ENCODE measurements around the gene PLEKHG4B. TPM values are rescaled to one million over a fixed set of nuclear protein-coding genes. Genes with fewer than 3 reads are reported as not detected.
"Not testable (repeated sequence)": the region's sequence is repeated elsewhere in the genome, so short reads cannot be mapped to it uniquely, and the experiment has no call there.

PLEKHG4B gene
- total RNA-seq, 1 experiment from 2014 or later: not detected

GRCh38 chr5:192691-192969 lies 100.7 kb downstream of the PLEKHG4B start:
- Histone ChIP-seq H3K4me3 (no peak overlapping the region), H3K27me3 (no peaks in the 10 kb centered on the region), H3K36me3 (no peaks in the 10 kb centered on the region), H3K9me3 (no peaks in the 10 kb centered on the region)
- no peak for DNase-seq

GRCh38 chr5:192970-193831 lies 101.2 kb downstream of the PLEKHG4B start:
- Histone ChIP-seq H3K27me3 (no peaks in the 10 kb centered on the region), H3K9me3 (no peaks in the 10 kb centered on the region), H3K4me3 (no peak overlapping the region), H3K36me3 (no peaks in the 10 kb centered on the region)
- no peak for DNase-seq

GRCh38 chr5:194102-194501 lies 102.1 kb downstream of the PLEKHG4B start:
- Histone ChIP-seq H3K4me3 (no peak overlapping the region), H3K36me3 (no peaks in the 10 kb centered on the region), H3K27me3 (no peaks in the 10 kb centered on the region), H3K9me3 (no peaks in the 10 kb centered on the region)
- no peak for DNase-seq

- DNase-seq: no peak
- no peak overlapping the region for H3K4me3 ChIP-seq
- no peaks in the 10 kb centered on the region for H3K9me3 ChIP-seq
- H3K27me3 ChIP-seq: no peaks in the 10 kb centered on the region
- H3K36me3 ChIP-seq: no peaks in the 10 kb centered on the region
Measured at GRCh38 chr5:194603-195209, 102.7 kb downstream of the PLEKHG4B start.

- H3K4me3 ChIP-seq: no peak overlapping the region
- H3K27me3 ChIP-seq: no peaks in the 10 kb centered on the region
- H3K9me3 ChIP-seq: no peaks in the 10 kb centered on the region
- no peak for DNase-seq
- H3K36me3 ChIP-seq: no peaks in the 10 kb centered on the region
Measured at GRCh38 chr5:195401-196160, 103.6 kb downstream of the PLEKHG4B start.

- no peaks in the 10 kb centered on the region for H3K27me3 ChIP-seq
- DNase-seq: no peak
- no peaks in the 10 kb centered on the region for H3K36me3 ChIP-seq
- no peaks in the 10 kb centered on the region for H3K9me3 ChIP-seq
- no peak overlapping the region for H3K4me3 ChIP-seq
Measured at GRCh38 chr5:196350-196749, 104.4 kb downstream of the PLEKHG4B start.

- H3K36me3 ChIP-seq, DNase-seq, H3K27me3 ChIP-seq, H3K9me3 ChIP-seq, H3K4me3 ChIP-seq: not testable (repeated sequence)
Measured at GRCh38 chr5:197031-197430, 105.1 kb downstream of the PLEKHG4B start.

- no peak for DNase-seq
- Histone ChIP-seq H3K9me3 (no peaks in the 10 kb centered on the region), H3K36me3 (no peaks in the 10 kb centered on the region), H3K4me3 (no peak overlapping the region), H3K27me3 (no peaks in the 10 kb centered on the region)
Measured at GRCh38 chr5:197892-198489, 106.0 kb downstream of the PLEKHG4B start.

GRCh38 chr5:198516-199196 lies 106.7 kb downstream of the PLEKHG4B start:
- no peak for DNase-seq
- no peak overlapping the region for H3K4me3 ChIP-seq
- no peaks in the 10 kb centered on the region; the same call in none of the 2 replicates for H3K36me3 ChIP-seq
- no peaks in the 10 kb centered on the region for H3K9me3 ChIP-seq
- no peaks in the 10 kb centered on the region for H3K27me3 ChIP-seq

GRCh38 chr5:199197-199949 lies 107.4 kb downstream of the PLEKHG4B start:
- Histone ChIP-seq H3K9me3 (no peaks in the 10 kb centered on the region), H3K4me3 (no peak overlapping the region), H3K27me3 (no peaks in the 10 kb centered on the region), H3K36me3 (peaks cover 6% of the 10 kb centered on the region)
- no peak for DNase-seq

GRCh38 chr5:199950-200645 lies 108.1 kb downstream of the PLEKHG4B start:
- Histone ChIP-seq H3K27me3 (no peaks in the 10 kb centered on the region), H3K36me3 (peaks cover 12% of the 10 kb centered on the region), H3K9me3 (no peaks in the 10 kb centered on the region), H3K4me3 (no peak overlapping the region)
- DNase-seq: no peak

- Histone ChIP-seq H3K4me3 (no peak overlapping the region), H3K36me3 (peaks cover 18% of the 10 kb centered on the region)
- no peak for DNase-seq
Measured at GRCh38 chr5:200985-201384, 109.0 kb downstream of the PLEKHG4B start.

GRCh38 chr5:201672-202071 lies 109.7 kb downstream of the PLEKHG4B start:
- H3K36me3 ChIP-seq: peaks cover 18% of the 10 kb centered on the region
- no peak for DNase-seq
- no peaks in the 10 kb centered on the region for H3K27me3 ChIP-seq
- no peak overlapping the region for H3K4me3 ChIP-seq
- H3K9me3 ChIP-seq: no peaks in the 10 kb centered on the region

More at GRCh38 chr5:200985-201384, 109.0 kb downstream of the PLEKHG4B start:
- Histone ChIP-seq H3K27me3 (no peaks in the 10 kb centered on the region), H3K9me3 (no peaks in the 10 kb centered on the region)

- DNase-seq: no peak
- no peaks in the 10 kb centered on the region for H3K9me3 ChIP-seq
- H3K4me3 ChIP-seq: no peak overlapping the region
- H3K36me3 ChIP-seq: peaks cover 20% of the 10 kb centered on the region
- no peaks in the 10 kb centered on the region for H3K27me3 ChIP-seq
Measured at GRCh38 chr5:203246-203930, 111.4 kb downstream of the PLEKHG4B start.

- Histone ChIP-seq H3K9me3 (no peaks in the 10 kb centered on the region), H3K27me3 (no peaks in the 10 kb centered on the region), H3K4me3 (no peak overlapping the region), H3K36me3 (peaks cover 20% of the 10 kb centered on the region)
- no peak for DNase-seq
Measured at GRCh38 chr5:204001-204400, 112.0 kb downstream of the PLEKHG4B start.

Measured in MG63 (cell line).